ENCODE data around the gene TMED7.

GRCh38 chr5:115588640-115589039 is 37.2 kb downstream of the TMED7 start:
- TF ChIP-seq CTCF (IDR thresholded peaks at IDR 0.05) (no peak), POLR2A (IDR thresholded peaks at IDR 0.05) (no peak)

Measured in lower leg skin (tissue), 3 donors.